Thyroid gland (tissue), 4 donors: Measurements from ENCODE around the gene FMN2.

Source experiments
- POLR2A ChIP-seq, 2 donors: fragments of 450-650 bp; IDR thresholded peaks; one replicate each; pipeline ENCODE4 v1.6.1; 2017; ENCODE audit warnings: antibody characterized with exemption in 2 of 2, mild to moderate bottlenecking in 2 of 2, moderate library complexity in 1 of 2
- TF ChIP-seq, protein P1 (sequence below), 6 experiments: fragments of 200-600 bp in 3 of 6; fragments of 450-650 bp in 3 of 6; sonication (generic) in 3 of 6; IDR thresholded peaks; one replicate each; pipeline ENCODE4 v1.5.1; 2016 to 2019; ENCODE audit warnings: antibody characterized with exemption in 6 of 6, mild to moderate bottlenecking in 2 of 6, inconsistent platforms in 1 of 6, moderate library complexity in 1 of 6

DNA sequence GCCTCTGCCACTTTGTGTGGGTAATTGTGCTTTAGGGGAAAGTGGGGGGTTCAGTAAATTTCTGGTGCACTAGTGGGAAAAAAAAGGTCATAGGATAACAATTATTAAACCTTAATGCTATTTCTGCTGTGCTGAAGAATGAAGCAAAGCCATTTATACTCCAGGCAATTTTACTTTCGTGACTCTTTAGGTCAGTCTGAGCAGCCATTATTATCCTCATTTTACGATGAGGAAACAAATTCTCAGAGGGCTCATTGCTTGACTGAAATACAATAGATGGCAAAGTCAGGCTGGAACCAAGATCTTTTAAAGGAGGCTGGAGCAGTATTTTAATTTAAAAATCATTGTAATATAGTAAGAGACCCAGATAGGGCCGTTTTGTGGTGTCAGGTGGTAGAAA lies 272.2 kb downstream of the FMN2 start:
- TF ChIP-seq POLR2A (IDR thresholded peaks at IDR 0.05) = no peak
- TF ChIP-seq, protein P1, sequence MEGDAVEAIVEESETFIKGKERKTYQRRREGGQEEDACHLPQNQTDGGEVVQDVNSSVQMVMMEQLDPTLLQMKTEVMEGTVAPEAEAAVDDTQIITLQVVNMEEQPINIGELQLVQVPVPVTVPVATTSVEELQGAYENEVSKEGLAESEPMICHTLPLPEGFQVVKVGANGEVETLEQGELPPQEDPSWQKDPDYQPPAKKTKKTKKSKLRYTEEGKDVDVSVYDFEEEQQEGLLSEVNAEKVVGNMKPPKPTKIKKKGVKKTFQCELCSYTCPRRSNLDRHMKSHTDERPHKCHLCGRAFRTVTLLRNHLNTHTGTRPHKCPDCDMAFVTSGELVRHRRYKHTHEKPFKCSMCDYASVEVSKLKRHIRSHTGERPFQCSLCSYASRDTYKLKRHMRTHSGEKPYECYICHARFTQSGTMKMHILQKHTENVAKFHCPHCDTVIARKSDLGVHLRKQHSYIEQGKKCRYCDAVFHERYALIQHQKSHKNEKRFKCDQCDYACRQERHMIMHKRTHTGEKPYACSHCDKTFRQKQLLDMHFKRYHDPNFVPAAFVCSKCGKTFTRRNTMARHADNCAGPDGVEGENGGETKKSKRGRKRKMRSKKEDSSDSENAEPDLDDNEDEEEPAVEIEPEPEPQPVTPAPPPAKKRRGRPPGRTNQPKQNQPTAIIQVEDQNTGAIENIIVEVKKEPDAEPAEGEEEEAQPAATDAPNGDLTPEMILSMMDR (IDR thresholded peaks at IDR 0.05) = no peak
